LNCaP clone FGC (cell line): ENCODE results near the gene TMEM232.

Experiments used
- DNase-seq: peaks from one replicate; pipeline ENCODE4 v3.0.0-alpha.2; 2011; ENCODE audit warnings: low read depth
- H3K4me3 ChIP-seq: 2 replicates; pipeline ENCODE4 v1.5.1; 2011; ENCODE audit warnings: mild to moderate bottlenecking, low read depth, low read length, control low read depth
- TF ChIP-seq, protein P1 (sequence below): IDR thresholded peaks from 2 replicates; pipeline ENCODE4 v1.5.1; 2012; ENCODE audit warnings: mild to moderate bottlenecking; ENCODE audit not compliant: control insufficient read depth, insufficient read depth; ENCODE audit errors: extremely low read depth

TMEM232 gene

DNA sequence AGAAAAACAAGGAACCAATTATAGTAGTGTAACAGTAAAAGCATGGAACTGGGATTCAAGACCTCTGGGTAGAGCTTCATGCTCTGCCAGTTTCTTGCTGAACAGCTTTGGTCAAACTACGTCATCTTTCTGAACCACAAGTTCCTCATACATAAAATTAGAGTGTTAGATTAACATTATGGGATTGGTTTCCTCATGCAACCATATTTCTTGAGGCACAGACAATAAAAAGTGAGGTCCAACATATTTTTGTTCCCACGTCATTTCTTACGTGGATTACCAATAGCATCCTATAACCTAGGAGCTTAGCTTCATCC is 354.8 kb downstream of the TMEM232 start:
- TF ChIP-seq, protein P1, sequence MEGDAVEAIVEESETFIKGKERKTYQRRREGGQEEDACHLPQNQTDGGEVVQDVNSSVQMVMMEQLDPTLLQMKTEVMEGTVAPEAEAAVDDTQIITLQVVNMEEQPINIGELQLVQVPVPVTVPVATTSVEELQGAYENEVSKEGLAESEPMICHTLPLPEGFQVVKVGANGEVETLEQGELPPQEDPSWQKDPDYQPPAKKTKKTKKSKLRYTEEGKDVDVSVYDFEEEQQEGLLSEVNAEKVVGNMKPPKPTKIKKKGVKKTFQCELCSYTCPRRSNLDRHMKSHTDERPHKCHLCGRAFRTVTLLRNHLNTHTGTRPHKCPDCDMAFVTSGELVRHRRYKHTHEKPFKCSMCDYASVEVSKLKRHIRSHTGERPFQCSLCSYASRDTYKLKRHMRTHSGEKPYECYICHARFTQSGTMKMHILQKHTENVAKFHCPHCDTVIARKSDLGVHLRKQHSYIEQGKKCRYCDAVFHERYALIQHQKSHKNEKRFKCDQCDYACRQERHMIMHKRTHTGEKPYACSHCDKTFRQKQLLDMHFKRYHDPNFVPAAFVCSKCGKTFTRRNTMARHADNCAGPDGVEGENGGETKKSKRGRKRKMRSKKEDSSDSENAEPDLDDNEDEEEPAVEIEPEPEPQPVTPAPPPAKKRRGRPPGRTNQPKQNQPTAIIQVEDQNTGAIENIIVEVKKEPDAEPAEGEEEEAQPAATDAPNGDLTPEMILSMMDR = no peak
- DNase-seq = no peak
- no peak overlapping the region for H3K4me3 ChIP-seq

DNA sequence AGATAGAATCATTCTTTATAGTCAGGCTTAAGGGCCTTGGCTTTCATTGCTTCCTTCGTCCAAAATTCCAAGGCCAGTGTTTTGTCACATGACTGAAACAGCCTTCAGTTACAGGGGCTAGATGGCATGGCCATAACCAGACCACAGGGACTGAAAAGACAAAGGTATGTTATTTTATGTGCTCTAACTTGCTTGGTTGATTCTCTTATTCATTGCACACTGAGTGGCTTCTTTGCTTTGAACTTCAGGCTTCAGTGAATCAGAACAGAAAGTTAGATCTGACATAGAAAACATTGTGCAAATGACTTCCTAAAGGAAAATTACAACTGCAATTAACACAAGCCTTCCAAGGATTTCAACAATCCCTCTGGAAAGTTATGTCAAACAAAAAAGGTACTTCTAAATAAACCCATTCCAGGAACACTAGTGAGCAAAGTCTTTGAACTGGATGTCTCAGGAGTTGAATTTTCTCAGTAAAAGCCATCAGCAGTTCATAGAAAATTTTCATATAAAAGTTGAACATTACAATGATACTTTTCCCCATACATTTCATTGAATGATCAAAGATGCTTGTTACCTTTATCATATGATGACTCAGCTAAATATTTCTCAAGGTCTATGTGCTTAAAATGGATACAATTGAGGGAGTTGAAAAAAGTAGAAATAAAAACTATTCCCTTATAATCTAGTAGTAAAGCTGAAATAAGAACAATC is 355.3 kb downstream of the TMEM232 start:
- no peak overlapping the region for H3K4me3 ChIP-seq
- TF ChIP-seq, protein P1 = no peak
- DNase-seq = no peak
